Lower leg skin (tissue), 4 donors: ENCODE data around the gene SH3BGRL3. TPM values are rescaled to one million over a fixed set of nuclear protein-coding genes. Genes with fewer than 3 reads are reported as not detected.
"Not testable (repeated sequence)": the region's sequence is repeated elsewhere in the genome, so short reads cannot be mapped to it uniquely, and the experiment has no call there.

Experiments
- DNase-seq, 2 donors: peaks; one replicate each; pipeline ENCODE4 v3.0.0-alpha.2; 2019; ENCODE audit warnings: low spot score in 2 of 2
- H3K4me3 ChIP-seq: fragments of 200-600 bp; sonication (generic); 2 replicates; pipeline ENCODE4 v1.5.1; 2017; ENCODE audit warnings: mild to moderate bottlenecking, low read depth; ENCODE audit not compliant: poor library complexity, severe bottlenecking
- CTCF ChIP-seq, 3 donors: fragments of 450-650 bp; IDR thresholded peaks; one replicate each; pipeline ENCODE4 v1.5.1; 2016; ENCODE audit warnings: antibody characterized with exemption in 3 of 3, mild to moderate bottlenecking in 3 of 3, moderate library complexity in 2 of 3
- POLR2A ChIP-seq, 2 donors: fragments of 450-650 bp; IDR thresholded peaks; one replicate each; pipeline ENCODE4 v1.6.1; 2016 to 2017; ENCODE audit warnings: antibody characterized with exemption in 2 of 2, mild to moderate bottlenecking in 1 of 2, moderate library complexity in 1 of 2
- WGBS, 2 donors: methylation state at CpG; one replicate each; pipeline ENCODE4 v1.1.5; 2018; 5-methylcytosine and 5-hydroxymethylcytosine counted together
- intact Hi-C: fragments of 100-400 bp; cut with DNase I; formaldehyde crosslinking; loops from one replicate; pipeline ENCODE4 v1.15.0; 2023; ENCODE audit warnings: low total_unique reads
- total RNA-seq, 4 donors: library from RNA; depleted of rRNA; stranded (reverse); fragments of >200 nt; gene quantifications; one replicate each; pipeline ENCODE4 v1.1.0, GENCODE V29; 2016

The SH3BGRL3 gene
- total RNA-seq, 4 donors from 2014 or later = 74.8 to 97.1 (median 78.3) TPM

- 64 to 83% methylated on average over 8 of the region's 8 CpGs for WGBS, 2 donors
- DNase-seq = no peak
- intact Hi-C loops = loop anchor here (10.0 kb wide), 2 partner anchors 86 to 154 kb away; partner anchors contain the start of genes CNKSR1, LIN28A and ZNF593OS
- H3K4me3 ChIP-seq = no peak overlapping the region
- no peak for TF ChIP-seq POLR2A (IDR thresholded peaks at IDR 0.05)
- no peak for TF ChIP-seq CTCF (IDR thresholded peaks at IDR 0.05)
Observed at GRCh38 chr1:26328597-26328996, 48.7 kb downstream of the SH3BGRL3 start.

- 94 to 98% methylated on average over 4 of the region's 4 CpGs for WGBS, 2 donors
- intact Hi-C loops = loop anchor here (10.0 kb wide), 2 partner anchors 85 to 155 kb away; partner anchors contain the start of genes CNKSR1, LIN28A and ZNF593OS
- DNase-seq = not testable (repeated sequence)
Observed at GRCh38 chr1:26329380-26329779, 49.5 kb downstream of the SH3BGRL3 start.

DNA sequence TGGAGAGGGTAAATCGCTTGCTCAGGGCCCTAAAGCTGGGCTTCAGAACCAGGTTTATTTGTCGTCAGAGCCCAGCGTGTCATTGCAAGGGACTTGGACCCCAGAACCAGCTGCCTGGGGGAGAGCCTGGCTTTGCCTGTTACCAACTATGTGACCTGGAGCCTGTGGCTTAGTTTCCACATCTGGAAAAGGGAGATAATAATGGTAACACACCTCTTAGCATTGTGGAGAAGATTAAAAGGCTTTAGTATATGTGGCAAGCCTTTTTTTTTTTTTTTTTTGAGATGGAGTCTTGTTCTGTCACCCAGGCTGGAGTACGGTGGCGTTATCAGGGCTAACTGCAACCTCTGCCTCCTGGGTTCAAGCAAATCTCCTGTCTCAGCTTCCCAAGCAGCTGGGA, 50.4 kb downstream of the SH3BGRL3 start:
- WGBS, 2 donors = 88 to 90% methylated on average over 5 of the region's 5 CpGs
- intact Hi-C loops = no loop called here
- TF ChIP-seq CTCF (IDR thresholded peaks at IDR 0.05) (no peak), POLR2A (IDR thresholded peaks at IDR 0.05) (no peak)
- H3K4me3 ChIP-seq = no peak overlapping the region
- DNase-seq = no peak

More at GRCh38 chr1:26329380-26329779, 49.5 kb downstream of the SH3BGRL3 start:
- not testable (repeated sequence) for H3K4me3 ChIP-seq

Other genes starting within 250 kb of the SH3BGRL3 start
- 1 to 10 TPM in 1 of 4 donors, under 1 TPM in 3; 0.13 to 1.8 (median 0.42) TPM for gene SLC30A2, start 234.0 kb upstream of the SH3BGRL3 start, total RNA-seq
- gene TRIM63, start 212.5 kb upstream of the SH3BGRL3 start, total RNA-seq = 1 to 10 TPM in 3 of 4 donors, under 1 TPM in 1; 0.21 to 2.5 (median 2.1) TPM
- 10 to 100 TPM; 14.0 to 16.7 (median 14.4) TPM for gene PDIK1L, start 168.3 kb upstream of the SH3BGRL3 start, total RNA-seq
- gene FAM110D, start 121.0 kb upstream of the SH3BGRL3 start, total RNA-seq = 1 to 10 TPM in 3 of 4 donors, under 1 TPM in 1; 0.57 to 9.1 (median 3.2) TPM
- gene C1orf232, start 111.1 kb upstream of the SH3BGRL3 start, total RNA-seq = not detected
- gene ZNF593, start 110.2 kb upstream of the SH3BGRL3 start, total RNA-seq = 10 to 100 TPM; 17.4 to 49.3 (median 31.4) TPM
- not detected for gene ZNF593OS, start 108.3 kb upstream of the SH3BGRL3 start, total RNA-seq
- gene CNKSR1, start 102.6 kb upstream of the SH3BGRL3 start, total RNA-seq = 10 to 100 TPM; 16.8 to 71.4 (median 45.0) TPM
- not detected for gene CATSPER4, start 89.5 kb upstream of the SH3BGRL3 start, total RNA-seq
- 10 to 100 TPM; 13.0 to 17.2 (median 14.1) TPM for gene CEP85, start 45.9 kb upstream of the SH3BGRL3 start, total RNA-seq
- 1 to 10 TPM; 5.1 to 9.6 (median 5.8) TPM for gene UBXN11, start 26.6 kb downstream of the SH3BGRL3 start, total RNA-seq
- gene CD52, start 37.9 kb downstream of the SH3BGRL3 start, total RNA-seq = 1 to 10 TPM in 3 of 4 donors, not detected in 1; 2.0 to 6.1 (median 3.5) TPM
- 100 to 1,000 TPM in 1 of 4 donors, 10 to 100 TPM in 3; 52.3 to 104 (median 56.9) TPM for gene CRYBG2, start 74.0 kb downstream of the SH3BGRL3 start, total RNA-seq
- not detected for gene ZNF683, start 92.7 kb downstream of the SH3BGRL3 start, total RNA-seq
- gene LIN28A, start 130.7 kb downstream of the SH3BGRL3 start, total RNA-seq = not detected
- gene DHDDS, start 152.2 kb downstream of the SH3BGRL3 start, total RNA-seq = 10 to 100 TPM; 23.9 to 47.2 (median 39.9) TPM
- gene HMGN2, start 192.4 kb downstream of the SH3BGRL3 start, total RNA-seq = 100 to 1,000 TPM; 128 to 224 (median 167) TPM
- 10 to 100 TPM; 34.1 to 72.6 (median 38.2) TPM for gene RPS6KA1, start 249.7 kb downstream of the SH3BGRL3 start, total RNA-seq